BLaER1 (cell line): ENCODE results near the gene MDM1.

ENCODE experiments used
- H3K27ac ChIP-seq: shearing (Covaris generic); formaldehyde crosslinking; 2 replicates; pipeline ENCODE4 v1.8.1; 2022
- H3K27me3 ChIP-seq: shearing (Covaris generic); formaldehyde crosslinking; 2 replicates; pipeline ENCODE4 v1.8.1; 2022
- H3K36me3 ChIP-seq: shearing (Covaris generic); formaldehyde crosslinking; 2 replicates; pipeline ENCODE4 v1.8.1; 2022
- H3K4me1 ChIP-seq: shearing (Covaris generic); formaldehyde crosslinking; 2 replicates; pipeline ENCODE4 v1.8.1; 2022
- H3K4me2 ChIP-seq: shearing (Covaris generic); formaldehyde crosslinking; 2 replicates; pipeline ENCODE4 v1.8.1; 2022
- H3K4me3 ChIP-seq: shearing (Covaris generic); formaldehyde crosslinking; 2 replicates; pipeline ENCODE4 v1.8.1; 2022
- H3K9ac ChIP-seq: shearing (Covaris generic); formaldehyde crosslinking; 2 replicates; pipeline ENCODE4 v1.8.1; 2022
- H3K9me3 ChIP-seq: shearing (Covaris generic); formaldehyde crosslinking; 2 replicates; pipeline ENCODE4 v1.8.1; 2022
- H4K20me1 ChIP-seq: shearing (Covaris generic); formaldehyde crosslinking; 2 replicates; pipeline ENCODE4 v1.8.1; 2022
- Cebpa-rat ChIP-seq: shearing (Covaris generic); IDR thresholded peaks from 2 replicates; pipeline ENCODE4 v1.8.1; 2022

Gene MDM1

DNA sequence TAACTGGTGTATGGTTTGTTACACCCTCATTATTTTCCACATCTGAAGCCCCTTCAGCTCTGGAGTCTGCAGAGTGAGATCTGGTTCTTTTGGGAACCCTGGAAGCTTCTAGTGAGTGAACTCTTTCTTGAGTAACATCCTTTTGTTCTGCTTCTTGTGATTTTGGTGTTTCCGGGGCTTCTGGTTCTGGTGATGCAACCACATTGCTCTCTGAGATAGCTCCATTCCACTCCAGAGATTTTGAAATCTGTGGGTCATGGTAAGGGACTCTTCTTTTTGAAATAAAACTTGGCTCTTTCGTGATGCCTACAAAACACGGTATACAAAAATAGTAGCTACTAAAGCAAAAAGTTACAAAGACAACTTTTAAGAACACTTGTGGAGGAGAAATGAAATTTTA, 5.4 kb downstream of the MDM1 start:
- Histone ChIP-seq H3K4me1 (peaks cover 29% of the 10 kb centered on the region), H3K27me3 (no peaks in the 10 kb centered on the region), H3K4me2 (no peak overlapping the region), H3K9ac (no peak overlapping the region), H3K9me3 (no peaks in the 10 kb centered on the region), H3K27ac (no peak overlapping the region), H3K36me3 (peaks cover 31% of the 10 kb centered on the region), H4K20me1 (no peaks in the 10 kb centered on the region), H3K4me3 (no peak overlapping the region)
- no peak for TF ChIP-seq Cebpa-rat

DNA sequence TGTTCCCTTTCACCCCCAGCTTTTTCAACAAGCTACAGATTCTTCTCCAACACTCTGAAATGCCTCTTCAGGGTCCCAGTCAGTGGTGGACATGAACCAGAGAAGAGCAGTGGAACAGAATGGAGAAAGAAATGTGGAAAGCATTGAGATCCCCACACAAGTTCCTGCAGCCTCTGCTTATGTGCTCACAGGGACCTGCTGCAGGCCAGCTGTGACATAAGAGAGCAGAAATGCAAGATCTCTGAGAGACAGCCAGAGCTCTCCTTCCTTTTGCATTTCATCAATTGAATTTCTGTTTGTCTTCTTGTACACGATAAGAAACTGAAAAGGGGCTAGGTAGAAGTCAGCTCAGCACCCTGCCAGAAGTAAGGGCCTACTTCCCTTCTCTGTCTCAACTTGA, 6.2 kb downstream of the MDM1 start:
- H3K4me2 ChIP-seq = no peak overlapping the region
- no peaks in the 10 kb centered on the region for H3K27me3 ChIP-seq
- H3K4me3 ChIP-seq = no peak overlapping the region
- H3K36me3 ChIP-seq = peaks cover 31% of the 10 kb centered on the region
- no peaks in the 10 kb centered on the region for H4K20me1 ChIP-seq
- no peaks in the 10 kb centered on the region for H3K9me3 ChIP-seq
- TF ChIP-seq Cebpa-rat = no peak
- no peak overlapping the region for H3K27ac ChIP-seq
- H3K4me1 ChIP-seq = peaks cover 22% of the 10 kb centered on the region
- no peak overlapping the region for H3K9ac ChIP-seq

DNA sequence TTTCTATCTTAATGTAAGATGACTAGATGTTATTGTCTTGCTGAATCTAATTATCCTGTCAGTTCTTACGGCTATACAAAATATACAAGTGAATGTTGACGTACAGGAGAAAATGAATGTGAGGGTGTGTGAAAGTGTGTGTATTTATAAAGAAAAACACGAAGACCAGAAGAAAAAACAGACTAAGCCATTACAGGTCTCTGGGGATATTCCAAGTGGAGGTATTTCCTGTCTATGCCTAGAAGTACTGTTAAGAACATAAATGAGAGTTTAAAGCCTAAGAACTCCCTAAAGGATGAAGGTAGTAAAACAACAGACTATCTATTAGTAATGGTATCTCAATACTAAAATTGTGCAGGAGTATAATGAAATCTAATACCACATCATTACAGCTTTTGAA, 7.6 kb downstream of the MDM1 start:
- Histone ChIP-seq H4K20me1 (no peaks in the 10 kb centered on the region), H3K9ac (no peak overlapping the region), H3K27ac (no peak overlapping the region), H3K36me3 (peaks cover 22% of the 10 kb centered on the region), H3K9me3 (no peaks in the 10 kb centered on the region), H3K4me2 (no peak overlapping the region), H3K4me1 (peaks cover 17% of the 10 kb centered on the region), H3K4me3 (no peak overlapping the region), H3K27me3 (no peaks in the 10 kb centered on the region)
- no peak for TF ChIP-seq Cebpa-rat

DNA sequence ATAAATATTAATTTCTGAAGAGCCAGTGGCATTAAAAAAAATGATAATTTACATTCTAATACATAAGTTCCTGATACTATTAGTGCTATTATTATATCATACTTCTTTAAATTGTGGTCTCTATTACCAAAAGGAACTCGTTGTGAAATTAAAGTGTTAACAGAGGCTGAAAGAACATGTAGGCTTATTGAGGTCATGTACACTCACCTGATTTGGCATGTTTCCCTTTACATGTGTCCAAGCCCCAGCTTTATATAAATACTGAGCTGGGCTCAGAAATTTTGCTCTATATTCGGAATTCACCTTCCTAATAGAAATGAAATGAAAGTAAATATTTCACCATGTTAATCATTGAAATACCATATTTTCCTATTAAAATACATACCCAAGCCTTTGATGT, 11.0 kb downstream of the MDM1 start:
- peaks cover 4% of the 10 kb centered on the region; the same call in 1 of the 2 replicates for H3K4me1 ChIP-seq
- no peak for TF ChIP-seq Cebpa-rat
- peaks cover 10% of the 10 kb centered on the region; the same call in 1 of the 2 replicates for H3K36me3 ChIP-seq
- H3K9me3 ChIP-seq = no peaks in the 10 kb centered on the region
- no peaks in the 10 kb centered on the region for H3K27me3 ChIP-seq
- no peak overlapping the region for H3K27ac ChIP-seq
- H4K20me1 ChIP-seq = no peaks in the 10 kb centered on the region
- H3K4me2 ChIP-seq = no peak overlapping the region
- no peak overlapping the region for H3K4me3 ChIP-seq
- no peak overlapping the region for H3K9ac ChIP-seq

DNA sequence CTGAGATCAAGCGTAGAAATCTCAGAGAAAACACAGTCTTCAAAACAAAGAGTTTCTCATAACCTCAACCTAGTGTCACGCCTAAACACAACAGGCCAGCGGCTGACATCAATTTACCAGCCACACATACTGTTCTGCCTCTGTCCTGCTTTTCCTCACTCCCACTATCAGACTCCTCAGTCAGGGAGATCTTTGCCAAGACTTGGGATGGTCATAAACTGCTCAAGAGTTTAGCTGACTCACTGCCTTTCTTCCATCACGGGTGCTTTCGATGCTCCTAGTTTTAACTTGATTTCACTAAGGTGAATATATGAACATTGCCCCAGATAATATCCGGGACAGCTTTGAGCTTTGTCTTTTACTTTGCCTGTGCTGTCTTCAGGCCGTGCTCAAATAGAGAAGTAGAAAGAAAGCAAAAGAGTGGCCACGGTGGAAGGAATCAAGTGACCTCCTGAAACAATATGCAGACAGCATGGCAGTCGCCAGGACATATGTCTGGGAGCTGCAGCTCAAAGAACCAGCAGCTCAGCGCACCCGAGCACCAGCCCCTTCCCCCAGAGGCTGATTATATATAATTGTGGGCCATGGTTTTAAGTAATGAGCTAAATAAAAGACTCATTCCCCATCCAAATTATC, 12.1 kb downstream of the MDM1 start:
- Histone ChIP-seq H3K4me3 (no peak overlapping the region), H3K27ac (no peak overlapping the region), H4K20me1 (no peaks in the 10 kb centered on the region)

DNA sequence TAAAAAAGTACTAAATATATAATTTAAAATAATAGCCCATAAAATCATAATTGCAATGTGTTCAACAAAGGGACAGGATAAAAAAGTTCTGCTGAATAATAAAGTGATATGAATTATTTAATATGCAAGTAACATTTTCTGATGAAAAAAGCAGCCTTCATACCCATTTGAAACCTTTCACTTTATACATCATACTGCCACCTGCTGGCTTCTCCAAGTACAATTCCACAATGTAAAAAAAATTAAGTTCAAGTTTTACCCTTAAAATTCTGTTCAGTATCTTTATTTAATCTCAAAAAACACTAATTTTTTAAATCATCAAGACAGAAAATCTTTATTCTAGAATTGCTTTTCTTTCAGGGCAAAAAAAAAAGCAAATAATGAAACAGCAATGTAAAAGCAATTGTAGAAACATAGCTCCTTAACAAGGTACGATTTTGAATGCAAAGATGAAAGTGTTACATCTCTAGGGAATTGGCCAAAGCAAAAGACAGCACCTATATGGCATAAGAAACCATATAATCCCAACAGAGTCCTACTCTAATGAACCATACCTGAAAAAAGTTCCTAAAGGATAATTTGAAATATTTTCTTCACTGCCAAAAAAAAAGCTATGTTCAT, 15.0 kb downstream of the MDM1 start:
- peaks cover 27% of the 10 kb centered on the region for H3K36me3 ChIP-seq
- no peak overlapping the region for H3K4me3 ChIP-seq
- no peaks in the 10 kb centered on the region for H3K4me1 ChIP-seq
- no peak for TF ChIP-seq Cebpa-rat
- H3K9me3 ChIP-seq = no peaks in the 10 kb centered on the region
- H3K27me3 ChIP-seq = no peaks in the 10 kb centered on the region
- no peak overlapping the region for H3K27ac ChIP-seq
- H3K9ac ChIP-seq = no peak overlapping the region
- no peaks in the 10 kb centered on the region for H4K20me1 ChIP-seq
- no peak overlapping the region for H3K4me2 ChIP-seq

More for the DNA sequence above, 12.1 kb downstream of the MDM1 start:
- H3K27me3 ChIP-seq = no peaks in the 10 kb centered on the region
- no peaks in the 10 kb centered on the region for H3K9me3 ChIP-seq
- peaks cover 4% of the 10 kb centered on the region; the same call in 1 of the 2 replicates for H3K4me1 ChIP-seq
- no peak overlapping the region for H3K9ac ChIP-seq
- TF ChIP-seq Cebpa-rat = no peak
- peaks cover 4% of the 10 kb centered on the region for H3K36me3 ChIP-seq
- H3K4me2 ChIP-seq = no peak overlapping the region

DNA sequence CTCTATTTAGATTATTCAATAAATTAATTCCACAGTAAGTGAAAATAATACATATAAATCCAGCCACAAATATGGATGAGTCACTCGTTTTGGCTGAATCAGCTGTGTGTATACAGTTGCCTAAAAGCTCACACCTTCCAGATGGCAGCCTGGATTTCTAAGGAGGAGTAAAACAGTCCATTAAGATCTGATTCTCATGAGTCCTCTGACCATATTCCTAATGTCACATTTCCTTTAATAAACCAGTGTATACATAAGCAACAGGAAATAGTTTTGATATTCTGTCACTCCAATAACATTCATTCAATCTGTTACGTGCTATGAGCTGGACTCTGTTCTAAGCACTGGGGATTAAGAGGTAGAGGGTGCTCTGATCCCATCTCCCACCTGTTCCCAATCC, 21.8 kb downstream of the MDM1 start:
- H3K4me3 ChIP-seq = no peak overlapping the region
- no peaks in the 10 kb centered on the region for H4K20me1 ChIP-seq
- no peak overlapping the region for H3K4me2 ChIP-seq
- H3K9me3 ChIP-seq = no peaks in the 10 kb centered on the region; the same call in 1 of the 2 replicates
- H3K36me3 ChIP-seq = peaks cover 86% of the 10 kb centered on the region
- no peaks in the 10 kb centered on the region for H3K27me3 ChIP-seq
- H3K4me1 ChIP-seq = no peaks in the 10 kb centered on the region
- TF ChIP-seq Cebpa-rat = no peak
- H3K27ac ChIP-seq = no peak overlapping the region
- H3K9ac ChIP-seq = no peak overlapping the region

DNA sequence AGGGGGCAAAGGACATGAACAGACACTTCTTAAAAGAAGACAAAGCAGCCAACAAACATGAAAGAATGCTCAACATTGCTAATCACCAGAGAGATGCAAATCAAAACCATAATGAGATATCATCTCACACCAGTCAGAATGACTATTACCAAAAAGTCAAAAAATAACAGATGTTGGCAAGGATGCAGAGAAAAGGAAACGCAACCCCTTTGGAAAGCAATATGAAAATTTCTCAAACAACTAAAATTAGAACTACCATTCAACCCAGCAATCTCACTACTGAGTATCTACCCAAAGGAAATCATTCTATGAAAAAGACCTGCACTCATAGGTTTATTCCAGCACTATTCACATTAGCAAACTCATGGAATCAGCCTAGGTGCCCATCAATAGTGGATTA, 25.6 kb downstream of the MDM1 start:
- H3K9me3 ChIP-seq = no peaks in the 10 kb centered on the region; the same call in 1 of the 2 replicates
- H3K36me3 ChIP-seq = peaks cover 75% of the 10 kb centered on the region
- no peak overlapping the region for H3K4me2 ChIP-seq
- H3K27me3 ChIP-seq = no peaks in the 10 kb centered on the region
- H4K20me1 ChIP-seq = no peaks in the 10 kb centered on the region
- no peak overlapping the region for H3K4me3 ChIP-seq
- H3K4me1 ChIP-seq = no peaks in the 10 kb centered on the region
- no peak for TF ChIP-seq Cebpa-rat
- H3K27ac ChIP-seq = no peak overlapping the region
- H3K9ac ChIP-seq = no peak overlapping the region

DNA sequence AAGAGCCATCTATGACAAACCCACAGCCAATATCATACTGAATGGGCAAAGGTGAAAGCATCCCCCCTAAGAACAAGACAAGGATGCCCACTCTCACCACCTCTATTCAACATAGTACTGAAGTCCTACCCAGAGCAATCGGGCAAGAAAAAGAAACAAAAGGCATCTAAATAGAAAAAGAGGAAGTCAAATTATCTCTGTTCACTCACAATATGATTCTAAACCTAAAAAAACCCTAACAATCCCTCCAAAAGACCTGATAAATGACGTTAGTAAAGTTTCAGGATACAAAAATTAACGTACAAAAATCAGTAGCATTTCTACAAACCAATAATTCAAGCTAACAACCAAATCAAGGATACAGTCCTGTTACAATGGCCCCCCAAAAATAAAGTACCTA, 26.9 kb downstream of the MDM1 start:
- Histone ChIP-seq H3K4me1 (no peaks in the 10 kb centered on the region), H3K9me3 (peaks cover 2% of the 10 kb centered on the region; the same call in 1 of the 2 replicates), H3K27me3 (no peaks in the 10 kb centered on the region), H3K9ac (no peak overlapping the region), H3K4me2 (no peak overlapping the region), H4K20me1 (no peaks in the 10 kb centered on the region), H3K4me3 (no peak overlapping the region), H3K36me3 (peaks cover 71% of the 10 kb centered on the region), H3K27ac (no peak overlapping the region)
- TF ChIP-seq Cebpa-rat = no peak

DNA sequence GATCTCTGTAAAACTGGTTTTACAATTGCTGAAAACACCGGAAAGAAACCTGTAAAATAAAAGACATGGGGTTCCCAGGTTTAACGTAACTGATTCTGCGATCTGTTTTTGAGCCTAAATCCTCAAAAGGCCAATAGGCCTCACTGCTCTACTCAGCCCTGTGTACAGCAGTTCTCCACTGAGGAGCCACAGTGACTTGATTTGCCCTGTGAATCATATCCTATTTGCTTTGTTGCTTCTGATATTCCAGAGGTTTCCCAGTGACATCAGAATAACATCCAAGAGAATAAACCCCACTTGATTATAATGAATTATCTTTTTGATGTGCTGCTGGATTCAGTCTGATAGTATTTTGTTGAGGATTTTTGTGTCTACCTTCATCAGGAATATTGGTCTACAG, 27.5 kb downstream of the MDM1 start:
- peaks cover 9% of the 10 kb centered on the region for H3K9me3 ChIP-seq
- no peaks in the 10 kb centered on the region for H3K27me3 ChIP-seq
- no peak overlapping the region for H3K9ac ChIP-seq
- H3K4me3 ChIP-seq = no peak overlapping the region
- TF ChIP-seq Cebpa-rat = no peak
- H3K36me3 ChIP-seq = peaks cover 71% of the 10 kb centered on the region
- no peak overlapping the region for H3K4me2 ChIP-seq
- no peaks in the 10 kb centered on the region for H4K20me1 ChIP-seq
- no peaks in the 10 kb centered on the region for H3K4me1 ChIP-seq
- no peak overlapping the region for H3K27ac ChIP-seq
